GM10266 (cell line): Measurements from ENCODE around the gene EPG5.

ENCODE experiments used
- DNase-seq: peaks from one replicate; pipeline ENCODE4 v3.0.0; 2012; ENCODE audit errors: extremely low spot score
- CTCF ChIP-seq: IDR thresholded peaks from 2 replicates; pipeline ENCODE4 v1.5.1; 2012; ENCODE audit warnings: mild to moderate bottlenecking, low read depth; ENCODE audit not compliant: control insufficient read depth, insufficient read depth; ENCODE audit errors: missing control alignments

EPG5 gene

GRCh38 chr18:45870419-45870818, 96.7 kb downstream of the EPG5 start:
- DNase-seq = no peak
- no peak for TF ChIP-seq CTCF

GRCh38 chr18:45865466-45865865, 101.7 kb downstream of the EPG5 start:
- no peak for DNase-seq

GRCh38 chr18:45864081-45864480, 103.0 kb downstream of the EPG5 start:
- no peak for TF ChIP-seq CTCF
- DNase-seq = no peak

More at GRCh38 chr18:45865466-45865865, 101.7 kb downstream of the EPG5 start:
- no peak for TF ChIP-seq CTCF

- no peak for DNase-seq
- TF ChIP-seq CTCF = no peak
Measured at GRCh38 chr18:45863469-45863868, 103.7 kb downstream of the EPG5 start.

- TF ChIP-seq CTCF = no peak
- no peak for DNase-seq
Measured at GRCh38 chr18:45861926-45862325, 105.2 kb downstream of the EPG5 start.

GRCh38 chr18:45860971-45861370, 106.2 kb downstream of the EPG5 start:
- DNase-seq = no peak
- no peak for TF ChIP-seq CTCF

GRCh38 chr18:45860492-45860891, 106.6 kb downstream of the EPG5 start:
- no peak for TF ChIP-seq CTCF

GRCh38 chr18:45859334-45859733, 107.8 kb downstream of the EPG5 start:
- no peak for TF ChIP-seq CTCF
- no peak for DNase-seq

More at GRCh38 chr18:45860492-45860891, 106.6 kb downstream of the EPG5 start:
- DNase-seq = no peak
